Hepatocyte (in vitro differentiated cells): ENCODE results near the gene SSB. TPM values are rescaled to one million over a fixed set of nuclear protein-coding genes. Genes with fewer than 3 reads are reported as not detected.

Experiments used
- DNase-seq: peaks from one replicate; pipeline ENCODE4 v3.0.0-alpha.2; 2016; ENCODE audit warnings: low spot score
- H2AFZ ChIP-seq: fragments of 200-600 bp; sonication (generic); 2 replicates; pipeline ENCODE4 v1.6.0; 2016; ENCODE audit warnings: antibody characterized with exemption, mild to moderate bottlenecking
- H3K27ac ChIP-seq: fragments of 200-600 bp; sonication (generic); 2 replicates; pipeline ENCODE4 v1.5.1; 2016; ENCODE audit warnings: mild to moderate bottlenecking
- H3K27me3 ChIP-seq: fragments of 200-600 bp; sonication (generic); 2 replicates; pipeline ENCODE4 v1.6.1; 2016
- H3K36me3 ChIP-seq: fragments of 200-600 bp; sonication (generic); replicated peaks from 2 replicates; pipeline ENCODE4 v1.5.1; 2016; ENCODE audit warnings: low read depth; ENCODE audit not compliant: insufficient read depth
- H3K4me1 ChIP-seq: fragments of 200-600 bp; sonication (generic); 2 replicates; pipeline ENCODE4 v1.5.1; 2016; ENCODE audit warnings: mild to moderate bottlenecking, moderate library complexity; ENCODE audit not compliant: insufficient read depth
- H3K4me2 ChIP-seq: fragments of 200-600 bp; sonication (generic); 2 replicates; pipeline ENCODE4 v1.6.0; 2016
- H3K4me3 ChIP-seq: fragments of 200-600 bp; sonication (generic); 2 replicates; pipeline ENCODE4 v1.5.1; 2016; ENCODE audit warnings: mild to moderate bottlenecking
- H3K79me2 ChIP-seq: fragments of 200-600 bp; sonication (generic); 2 replicates; pipeline ENCODE4 v1.6.0; 2017; ENCODE audit warnings: mild to moderate bottlenecking
- H3K9me2 ChIP-seq: fragments of 200-600 bp; sonication (generic); replicated peaks from 2 replicates; pipeline ENCODE4 v1.6.0; 2017; ENCODE audit warnings: mild to moderate bottlenecking; ENCODE audit not compliant: insufficient read depth
- H3K9me3 ChIP-seq: fragments of 200-600 bp; sonication (generic); 2 replicates; pipeline ENCODE4 v1.5.1; 2016; ENCODE audit warnings: low read depth, mild to moderate bottlenecking
- H4K20me1 ChIP-seq: fragments of 200-600 bp; sonication (generic); 2 replicates; pipeline ENCODE4 v1.6.0; 2016; ENCODE audit warnings: mild to moderate bottlenecking; ENCODE audit not compliant: insufficient read depth, poor library complexity, severe bottlenecking
- CTCF ChIP-seq: fragments of 200-600 bp; sonication (generic); IDR thresholded peaks from 2 replicates; pipeline ENCODE4 v1.5.1; 2016; ENCODE audit warnings: antibody characterized with exemption, mild to moderate bottlenecking; ENCODE audit not compliant: poor library complexity
- EZH2 ChIP-seq: fragments of 200-600 bp; sonication (generic); IDR thresholded peaks from 2 replicates; pipeline ENCODE4 v1.6.1; 2016; ENCODE audit warnings: antibody characterized with exemption, mild to moderate bottlenecking, borderline replicate concordance
- EZH2phosphoT487 ChIP-seq: fragments of 200-600 bp; sonication (generic); IDR thresholded peaks from one replicate; pipeline ENCODE4 v1.6.1; 2018; ENCODE audit warnings: antibody characterized with exemption, mild to moderate bottlenecking, low read depth, moderate library complexity; ENCODE audit not compliant: unreplicated experiment, severe bottlenecking
- WGBS: methylation state at CpG from one replicate; pipeline ENCODE4 v1.1.6; 2016; ENCODE audit warnings: low lambda C conversion rate; ENCODE audit errors: missing lambda C conversion rate; 5-methylcytosine and 5-hydroxymethylcytosine counted together
- polyA plus RNA-seq: library from polyadenylated mRNA; unstranded; fragments of >200 nt; fragmentation: Nextera tagmentation; extraction: Ambion mirVana; gene quantifications from 2 replicates; pipeline ENCODE4 v1.2.1, GENCODE V29; 2016
- total RNA-seq: library from RNA; depleted of rRNA; stranded (reverse); fragments of >200 nt; gene quantifications from 2 replicates; pipeline ENCODE4 v1.2.3, GENCODE V29; 2014

The SSB gene
- total and polyA plus RNA-seq, 2 experiments from 2014 or later, result 143 to 176 TPM

DNA sequence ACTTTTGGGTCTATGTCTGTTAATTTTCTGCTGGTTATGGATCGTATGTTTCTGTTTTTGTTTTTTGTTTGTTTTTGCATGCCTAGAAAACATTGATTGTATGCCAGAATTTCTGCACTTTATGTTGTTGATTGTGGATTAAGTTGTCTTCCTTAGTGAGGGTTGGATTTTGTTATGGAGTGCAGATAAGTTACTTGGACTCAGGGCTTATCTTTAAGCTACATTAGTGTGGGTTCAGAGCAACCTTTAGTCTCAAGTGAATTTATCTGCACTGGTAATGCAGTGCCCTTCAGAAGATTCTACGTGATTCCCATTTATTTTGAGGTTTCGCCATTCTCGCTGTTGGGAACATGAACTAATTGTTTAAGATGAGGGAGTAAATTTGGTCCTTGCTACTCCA is 61.5 kb downstream of the SSB start:
- TF ChIP-seq CTCF (no peak), EZH2 (no peak), EZH2phosphoT487 (no peak)
- no peaks in the 10 kb centered on the region for H3K4me1 ChIP-seq
- H3K9me3 ChIP-seq, result no peaks in the 10 kb centered on the region
- H3K36me3 ChIP-seq, result no peaks in the 10 kb centered on the region
- H3K4me3 ChIP-seq, result no peak overlapping the region
- no peak for DNase-seq
- H3K27ac ChIP-seq, result no peak overlapping the region
- no peak overlapping the region for H2AFZ ChIP-seq
- no peaks in the 10 kb centered on the region for H3K9me2 ChIP-seq
- H4K20me1 ChIP-seq, result peaks cover 6% of the 10 kb centered on the region
- WGBS, result 82% methylated on average over 4 of the region's 4 CpGs
- no peak overlapping the region for H3K4me2 ChIP-seq
- H3K79me2 ChIP-seq, result peaks cover 74% of the 10 kb centered on the region
- H3K27me3 ChIP-seq, result no peaks in the 10 kb centered on the region

Other genes starting within 250 kb of the SSB start
- 23.2 and 23.8 TPM in 2 replicates for gene FASTKD1, start 225.0 kb upstream of the SSB start, total RNA-seq
- 15.0 and 20.4 TPM in 2 replicates for gene FASTKD1, start 225.0 kb upstream of the SSB start, polyA plus RNA-seq
- 37.4 and 42.6 TPM in 2 replicates for gene PPIG, start 214.5 kb upstream of the SSB start, total RNA-seq
- gene PPIG, start 214.5 kb upstream of the SSB start, polyA plus RNA-seq, result 64.4 and 68.1 TPM in 2 replicates
- 0.12 TPM in 1 of 2 replicates, not detected in the other for gene CFAP210, start 104.5 kb upstream of the SSB start, total RNA-seq
- gene CFAP210, start 104.5 kb upstream of the SSB start, polyA plus RNA-seq, result 0.13 and 0.30 TPM in 2 replicates
- 7.2 and 8.1 TPM in 2 replicates for gene PHOSPHO2, start 104.4 kb upstream of the SSB start, total RNA-seq
- 8.5 and 8.7 TPM in 2 replicates for gene PHOSPHO2, start 104.4 kb upstream of the SSB start, polyA plus RNA-seq
- 12.9 and 16.1 TPM in 2 replicates for gene KLHL23, start 65.0 kb upstream of the SSB start, total RNA-seq
- 5.8 and 6.9 TPM in 2 replicates for gene KLHL23, start 65.0 kb upstream of the SSB start, polyA plus RNA-seq
- 45.9 and 61.0 TPM in 2 replicates for gene METTL5, start 26.0 kb downstream of the SSB start, total RNA-seq
- 55.4 and 60.7 TPM in 2 replicates for gene METTL5, start 26.0 kb downstream of the SSB start, polyA plus RNA-seq
- 40.4 and 49.2 TPM in 2 replicates for gene UBR3, start 28.6 kb downstream of the SSB start, total RNA-seq
- 10.1 and 10.2 TPM in 2 replicates for gene UBR3, start 28.6 kb downstream of the SSB start, polyA plus RNA-seq